Ishikawa (cell line): ENCODE data around the gene POU2F1.

Experiments used
- CEBPB ChIP-seq: IDR thresholded peaks from 2 replicates; pipeline ENCODE4 v1.6.1; 2012
- CREB1 ChIP-seq: IDR thresholded peaks from 2 replicates; pipeline ENCODE4 v1.6.1; 2012; ENCODE audit warnings: low read depth
- EGR1 ChIP-seq: IDR thresholded peaks from 2 replicates; pipeline ENCODE4 v1.6.1; 2012
- EP300 ChIP-seq: IDR thresholded peaks from 2 replicates; pipeline ENCODE4 v1.6.1; 2012; ENCODE audit warnings: borderline replicate concordance
- FOXM1 ChIP-seq: IDR thresholded peaks from 2 replicates; pipeline ENCODE4 v1.6.1; 2012; ENCODE audit warnings: low read depth, borderline replicate concordance
- MAX ChIP-seq: IDR thresholded peaks from 2 replicates; pipeline ENCODE4 v1.6.1; 2012
- RAD21 ChIP-seq: IDR thresholded peaks from 2 replicates; pipeline ENCODE4 v1.6.1; 2012; ENCODE audit warnings: low read depth
- REST ChIP-seq: IDR thresholded peaks from 2 replicates; pipeline ENCODE4 v1.6.1; 2012; ENCODE audit warnings: low read depth, mild to moderate bottlenecking
- TAF1 ChIP-seq: IDR thresholded peaks from 2 replicates; pipeline ENCODE4 v1.6.1; 2012; ENCODE audit warnings: low read depth, mild to moderate bottlenecking
- TCF12 ChIP-seq: IDR thresholded peaks from 2 replicates; pipeline ENCODE4 v1.6.1; 2012; ENCODE audit warnings: low read depth
- YY1 ChIP-seq: IDR thresholded peaks from 2 replicates; pipeline ENCODE4 v1.6.1; 2012; ENCODE audit warnings: low read depth
- ZBTB7A ChIP-seq: IDR thresholded peaks from 2 replicates; pipeline ENCODE4 v1.6.1; 2012; ENCODE audit warnings: low read depth

GRCh38 chr1:167273027-167273800, 52.5 kb downstream of the POU2F1 start:
- TF ChIP-seq ZBTB7A (no peak), REST (no peak), CREB1 (no peak), CEBPB (no peak), TAF1 (no peak), RAD21 (no peak), EP300 (no peak), EGR1 (no peak), MAX (no peak), TCF12 (no peak), FOXM1 (no peak), YY1 (no peak)
